ENCODE data around the gene GRIN2A. TPM values are rescaled to one million over a fixed set of nuclear protein-coding genes. Genes with fewer than 3 reads are reported as not detected.

Gene GRIN2A
- total RNA-seq, 1 experiment from 2014 or later, result 4.8 TPM

DNA sequence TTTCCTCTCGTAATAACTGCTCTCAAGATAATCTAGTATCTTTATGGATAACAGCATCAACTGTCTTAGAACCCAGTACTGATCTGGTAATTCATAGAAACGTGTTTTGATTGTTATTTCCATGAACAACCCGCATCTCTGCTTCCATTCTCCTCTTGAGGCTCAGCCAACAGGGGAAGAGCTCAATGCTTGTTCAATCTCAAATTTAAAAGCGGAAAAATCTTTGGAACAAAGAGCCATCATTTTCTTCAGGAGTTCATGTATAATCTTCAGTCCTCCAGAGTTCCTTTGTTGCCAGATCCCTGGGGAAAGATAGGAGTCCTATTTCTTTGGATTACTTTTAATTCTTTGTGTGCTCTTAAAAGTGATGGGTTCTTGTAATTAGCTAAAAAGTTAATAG lies 319.9 kb downstream of the GRIN2A start:
- no peak for DNase-seq (ENCODE audit: low read depth)

DNA sequence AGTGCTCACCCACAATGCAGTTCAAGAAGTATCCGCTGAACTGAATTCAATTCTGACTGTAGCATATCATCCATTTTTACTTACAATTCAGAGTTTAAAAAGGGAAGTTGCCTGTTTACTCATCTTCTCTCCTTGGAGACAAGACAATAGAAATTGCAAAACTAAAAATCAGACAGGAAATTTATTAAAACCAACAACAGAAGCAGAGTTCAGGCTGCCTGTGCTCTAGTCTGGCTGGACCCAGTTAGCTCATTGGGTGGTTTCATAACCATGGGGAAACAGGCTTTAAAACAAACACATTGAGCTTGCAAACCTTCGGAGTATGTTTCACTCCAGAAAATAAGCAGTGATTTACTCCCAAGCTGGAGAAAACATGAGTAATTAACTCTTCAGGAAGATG lies 321.4 kb downstream of the GRIN2A start:
- DNase-seq (ENCODE audit: low read depth), result no peak

DNA sequence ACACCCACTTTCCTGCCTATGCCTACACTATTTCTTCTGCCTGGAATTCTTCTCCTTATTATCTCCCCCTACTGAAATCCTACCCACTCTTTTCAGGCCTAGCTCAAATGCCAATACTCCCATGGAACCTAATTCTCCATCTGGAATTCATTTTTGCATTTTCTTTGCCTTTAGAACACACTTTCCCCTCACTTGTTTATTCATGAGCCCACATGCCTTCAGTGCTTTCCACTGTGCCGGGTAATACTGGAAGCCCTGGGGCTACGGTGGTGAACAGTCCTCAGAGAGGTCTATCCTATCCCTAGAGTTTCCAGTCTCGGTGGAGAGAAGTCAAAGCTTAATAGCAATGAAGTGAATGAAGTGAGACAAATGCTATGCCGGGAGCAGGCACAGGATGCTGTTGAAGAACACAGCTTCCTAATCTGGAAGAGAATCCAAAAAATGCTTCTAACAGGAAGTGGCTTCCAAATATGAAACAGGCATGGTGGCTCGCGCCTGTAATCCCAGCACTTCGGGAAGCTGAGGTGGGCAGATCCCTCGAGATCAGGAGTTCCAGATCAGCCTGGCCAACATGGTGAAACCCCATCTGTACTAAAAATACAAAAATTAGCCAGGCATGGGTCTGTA lies 322.4 kb downstream of the GRIN2A start:
- no peak for DNase-seq (ENCODE audit: low read depth)

DNA sequence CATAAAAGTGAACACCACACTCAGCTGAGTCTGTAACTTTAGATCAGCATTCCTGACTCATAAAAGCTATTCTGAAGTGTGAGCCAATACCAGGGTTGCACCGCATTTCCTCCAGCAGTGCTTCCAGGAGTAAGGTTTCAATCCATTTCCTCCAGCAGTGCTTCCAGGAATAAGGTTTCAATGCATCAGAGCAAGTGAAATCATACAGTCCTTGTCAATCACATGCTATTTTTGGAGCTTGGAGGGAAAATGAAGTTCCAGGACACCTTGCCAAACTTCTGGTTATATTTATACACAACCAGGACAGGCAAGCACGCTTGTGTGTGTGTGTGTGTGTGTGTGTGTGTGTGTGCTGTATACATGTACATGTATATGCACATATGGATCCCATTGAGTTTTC lies 327.6 kb downstream of the GRIN2A start:
- DNase-seq (ENCODE audit: low read depth), result peak; percentile 76

DNA sequence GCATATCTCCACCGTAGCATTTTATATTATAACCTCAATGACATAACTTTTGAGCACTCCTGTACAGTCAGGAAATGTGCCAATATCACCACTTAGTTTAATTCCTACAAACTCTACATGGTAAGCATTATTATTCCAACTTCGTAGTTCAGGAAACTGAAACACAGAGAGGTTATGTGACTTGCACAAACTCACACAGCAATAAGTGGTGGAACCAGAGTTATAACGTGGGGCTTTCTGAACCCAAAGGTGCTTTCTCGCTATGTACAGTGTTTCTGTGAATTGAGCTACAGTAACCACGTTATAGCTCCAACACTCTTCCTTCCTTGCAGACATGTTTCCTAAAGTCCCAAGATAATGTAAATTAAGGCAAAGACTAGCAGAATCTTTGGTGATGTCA lies 330.2 kb downstream of the GRIN2A start:
- no peak for DNase-seq (ENCODE audit: low read depth)

DNA sequence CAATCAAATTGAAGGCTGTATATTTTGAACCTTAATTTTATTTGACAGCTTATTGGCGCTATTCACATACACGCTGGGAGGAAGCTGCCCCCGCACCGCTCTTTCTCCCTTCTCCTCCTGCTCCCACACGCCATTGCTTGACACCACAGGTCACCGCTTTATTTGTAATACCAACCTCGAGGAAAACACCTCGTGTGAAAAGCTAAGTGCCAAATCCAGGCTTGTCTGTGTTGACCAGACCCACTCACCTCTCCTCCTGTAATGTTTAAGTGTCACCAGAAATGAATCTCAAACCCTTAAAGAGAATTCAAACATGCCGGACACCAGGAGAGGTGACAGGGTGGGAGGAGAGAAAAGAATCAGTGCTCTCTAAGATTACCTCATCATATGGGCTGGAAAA lies 331.4 kb downstream of the GRIN2A start:
- no peak for DNase-seq (ENCODE audit: low read depth)

DNA sequence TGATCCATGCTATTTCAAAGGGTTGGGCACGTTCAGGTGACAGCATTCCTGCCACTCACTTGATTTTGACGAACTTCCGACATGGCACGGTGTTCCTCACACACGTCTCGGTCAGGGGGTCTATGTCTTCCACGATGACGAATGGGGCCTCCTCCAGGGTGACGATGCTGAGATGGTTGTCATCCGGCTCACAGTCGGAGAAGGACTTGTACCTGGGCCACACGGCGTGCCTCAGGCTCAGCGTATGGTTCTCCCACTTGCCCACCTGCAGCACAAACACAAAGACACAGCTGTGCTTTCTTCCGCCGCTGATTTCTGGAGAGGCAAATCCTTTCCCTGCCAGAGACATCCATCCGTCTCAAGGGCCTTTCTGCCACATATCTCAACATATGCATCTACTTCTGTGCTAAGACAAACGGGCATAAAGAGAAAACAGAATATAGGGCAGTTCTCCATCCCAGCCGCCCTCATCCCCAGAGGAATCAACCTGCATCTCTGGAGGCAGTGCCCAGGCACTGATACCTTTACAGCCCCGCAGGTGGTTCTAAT lies 332.5 kb downstream of the GRIN2A start:
- DNase-seq (ENCODE audit: low read depth), result no peak

DNA sequence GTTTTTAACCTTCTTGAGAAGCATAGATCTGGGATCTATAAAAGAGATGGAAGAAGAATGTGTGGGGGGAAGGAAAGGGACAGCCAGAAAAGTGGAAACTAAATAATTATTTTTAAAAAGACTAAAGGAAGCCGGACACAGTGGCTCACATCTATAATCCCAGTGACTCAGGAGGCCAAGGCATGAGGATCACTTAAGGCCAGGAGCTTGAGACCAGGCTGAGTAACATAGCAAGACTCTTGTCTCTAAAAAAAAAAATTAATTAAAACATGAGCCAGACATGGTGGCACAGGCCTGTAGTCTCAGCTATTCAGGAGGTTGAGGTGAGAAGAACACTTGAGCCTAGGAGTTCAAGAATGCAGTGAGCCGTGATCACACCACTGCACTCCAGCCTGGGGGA lies 335.1 kb downstream of the GRIN2A start:
- peak; percentile 50 for DNase-seq (ENCODE audit: low read depth)

DNA sequence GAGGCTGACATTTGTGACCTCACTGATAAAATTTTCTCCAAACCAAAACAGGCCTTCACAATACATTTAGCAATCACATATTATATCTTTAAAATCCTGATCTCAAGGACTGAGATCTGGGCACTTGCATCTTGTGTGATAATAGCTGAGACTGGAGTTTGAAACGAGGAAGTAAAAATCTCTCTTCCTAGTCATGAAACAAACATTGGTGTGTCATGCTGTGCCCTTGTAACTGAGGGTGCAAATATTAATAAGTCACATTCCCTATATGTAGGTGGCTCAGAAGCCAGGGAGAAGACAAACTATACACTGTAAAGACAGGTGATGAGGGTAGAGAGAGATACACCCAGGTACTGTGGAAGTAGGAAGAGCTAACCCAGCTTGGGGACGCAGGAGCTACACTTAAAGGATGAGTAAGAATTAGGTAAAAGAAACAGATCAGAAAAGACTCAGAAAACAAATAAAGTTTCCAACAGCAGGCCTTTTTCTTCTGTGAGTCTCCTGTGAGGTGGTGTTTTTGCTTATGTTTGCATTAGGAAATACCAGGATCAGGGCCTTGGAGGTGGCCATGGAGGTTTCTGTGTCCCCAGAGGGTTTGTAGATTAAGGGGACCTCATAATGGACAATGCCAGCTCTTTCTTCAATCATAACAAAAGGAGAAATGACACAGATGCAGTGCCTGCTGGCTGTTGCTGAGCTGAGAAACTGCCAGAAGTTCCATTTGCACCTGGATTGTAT lies 335.7 kb downstream of the GRIN2A start:
- DNase-seq (ENCODE audit: low read depth), result no peak

DNA sequence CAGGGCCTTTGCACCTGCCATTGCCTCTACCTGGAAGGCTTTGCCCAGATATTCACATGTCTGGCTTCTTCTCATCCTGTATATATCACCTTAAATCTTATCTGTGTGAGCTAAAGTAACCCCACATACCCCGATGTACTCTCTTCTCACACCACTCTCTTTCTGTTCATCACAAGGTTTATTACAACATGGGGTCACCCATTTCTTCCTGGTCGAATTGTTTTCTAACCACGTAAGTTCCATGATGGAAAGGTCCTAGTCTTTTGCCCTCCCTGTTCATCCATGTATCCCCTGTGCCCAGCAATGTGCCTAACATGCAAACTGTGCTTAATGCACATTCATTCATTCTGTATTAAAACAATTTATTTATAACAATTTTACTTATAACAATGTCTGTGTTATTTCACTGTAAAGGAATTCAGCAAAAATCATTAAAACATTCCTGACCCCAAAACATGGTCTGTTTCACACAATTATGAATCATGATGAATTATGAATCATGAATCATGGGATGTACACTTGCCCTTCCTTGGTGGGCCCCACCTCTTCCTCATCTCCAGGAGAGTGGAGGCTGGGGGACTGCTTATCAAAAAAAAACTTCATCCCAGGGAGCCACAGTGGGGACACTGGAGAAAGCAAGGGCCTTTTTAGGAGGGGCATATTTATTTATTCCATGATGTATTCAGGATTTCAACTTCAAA lies 336.4 kb downstream of the GRIN2A start:
- DNase-seq (ENCODE audit: low read depth), result peak; percentile 61

DNA sequence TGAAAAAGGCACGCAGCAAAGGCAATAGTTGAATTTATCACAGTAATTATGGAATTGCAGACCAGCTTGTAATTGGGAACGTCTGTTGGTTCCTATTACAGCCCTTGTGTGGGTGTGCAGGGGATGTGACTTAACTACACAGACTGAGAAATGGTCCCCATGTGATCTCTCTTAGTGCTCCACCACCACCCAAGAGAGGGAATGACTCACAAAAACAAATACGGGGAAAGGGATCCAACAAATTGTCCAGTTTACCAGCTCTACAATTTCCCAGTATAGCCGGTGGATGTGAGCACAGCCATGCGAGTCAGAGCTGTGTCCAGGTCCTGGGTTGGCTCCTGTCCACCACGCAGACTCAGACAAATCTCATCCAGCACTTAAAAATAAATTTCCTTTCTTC lies 337.9 kb downstream of the GRIN2A start:
- DNase-seq (ENCODE audit: low read depth), result peak; percentile 66

DNA sequence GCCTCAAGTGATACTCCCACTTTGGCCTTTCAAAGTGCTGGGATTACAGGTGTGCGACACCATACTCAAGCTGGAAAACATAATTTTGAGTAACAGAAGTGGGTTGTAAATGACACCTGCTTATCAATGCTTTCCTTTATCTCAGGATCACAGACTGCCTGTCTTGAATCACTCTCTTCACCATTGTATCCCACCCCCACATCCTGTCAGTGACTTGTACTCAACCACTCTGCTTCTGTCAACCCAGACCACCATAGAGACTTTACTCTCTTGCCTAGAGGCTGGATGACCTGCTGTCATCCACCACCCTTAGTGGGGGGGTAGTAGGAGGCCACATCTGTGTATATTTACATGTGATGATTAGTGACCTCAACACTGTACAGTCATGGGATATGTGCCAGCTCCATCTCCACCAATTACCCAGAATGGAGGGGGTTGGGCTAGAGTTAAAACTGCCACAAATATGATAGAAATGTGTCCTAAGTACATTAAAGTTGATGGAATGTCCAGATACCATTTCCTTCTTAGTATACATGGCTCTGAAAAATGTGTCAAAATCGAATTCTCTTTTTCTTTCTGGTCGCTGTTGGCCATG lies 338.7 kb downstream of the GRIN2A start:
- DNase-seq (ENCODE audit: low read depth), result peak; percentile 50

DNA sequence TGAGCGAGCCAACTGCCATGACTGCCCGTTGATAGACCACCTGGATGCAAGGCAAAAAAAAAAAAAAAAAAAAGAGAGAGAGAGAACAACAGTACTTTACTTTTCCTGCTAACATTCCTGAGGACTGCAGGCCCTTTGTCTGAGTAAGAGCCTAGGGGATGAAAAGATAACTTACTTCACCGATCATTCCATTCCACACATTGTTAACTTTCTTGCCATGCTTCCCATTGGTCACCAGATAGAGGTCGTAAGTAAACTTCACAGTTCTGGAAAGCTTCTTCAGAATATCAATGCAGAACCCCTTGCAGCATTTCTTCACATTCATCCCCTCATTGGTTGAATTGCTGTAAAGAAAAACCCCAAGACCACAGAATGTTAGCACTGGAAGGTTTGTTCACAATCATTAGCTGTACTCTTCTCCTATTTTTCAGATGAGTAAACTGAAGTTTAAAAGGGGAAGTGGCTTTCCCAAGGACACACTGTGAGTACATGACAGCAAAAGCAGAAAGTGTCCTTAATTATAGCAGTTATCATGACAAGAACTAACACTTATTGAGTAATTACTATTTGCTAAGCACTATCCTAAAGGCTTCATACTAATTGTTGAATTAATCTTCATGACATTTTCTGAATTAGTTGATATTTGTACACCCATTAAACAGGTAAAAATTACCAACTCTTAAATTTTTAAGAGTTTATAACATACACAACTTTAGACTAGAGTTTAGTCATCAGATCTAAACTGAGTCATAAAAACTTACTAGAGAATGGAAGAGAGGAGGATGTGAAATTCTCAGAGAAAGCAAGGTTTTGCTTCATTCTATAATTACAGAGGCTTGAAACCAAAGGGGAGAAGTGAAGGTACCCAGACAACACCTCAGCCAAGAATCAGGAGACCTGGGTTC lies 341.2 kb downstream of the GRIN2A start:
- no peak for DNase-seq (ENCODE audit: low read depth)

DNA sequence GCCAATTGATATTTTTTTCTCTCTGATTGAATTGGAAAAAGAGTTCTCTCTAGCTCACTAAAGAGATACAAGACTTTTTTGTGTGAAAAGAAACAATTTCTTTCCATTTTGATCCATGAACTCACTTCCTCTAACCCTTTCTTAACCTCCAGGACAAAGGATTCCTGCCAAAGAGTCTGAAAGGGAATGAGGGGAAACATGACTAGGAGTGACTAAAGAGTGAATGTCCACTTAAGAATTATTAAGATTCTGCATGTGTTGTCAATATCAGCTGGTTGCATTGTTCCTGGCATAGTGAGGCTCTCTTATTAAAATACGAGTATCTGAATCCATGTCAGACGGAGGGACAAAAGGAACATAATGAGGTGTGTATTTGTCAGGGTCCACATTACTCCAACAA lies 344.7 kb downstream of the GRIN2A start:
- DNase-seq (ENCODE audit: low read depth), result no peak

DNA sequence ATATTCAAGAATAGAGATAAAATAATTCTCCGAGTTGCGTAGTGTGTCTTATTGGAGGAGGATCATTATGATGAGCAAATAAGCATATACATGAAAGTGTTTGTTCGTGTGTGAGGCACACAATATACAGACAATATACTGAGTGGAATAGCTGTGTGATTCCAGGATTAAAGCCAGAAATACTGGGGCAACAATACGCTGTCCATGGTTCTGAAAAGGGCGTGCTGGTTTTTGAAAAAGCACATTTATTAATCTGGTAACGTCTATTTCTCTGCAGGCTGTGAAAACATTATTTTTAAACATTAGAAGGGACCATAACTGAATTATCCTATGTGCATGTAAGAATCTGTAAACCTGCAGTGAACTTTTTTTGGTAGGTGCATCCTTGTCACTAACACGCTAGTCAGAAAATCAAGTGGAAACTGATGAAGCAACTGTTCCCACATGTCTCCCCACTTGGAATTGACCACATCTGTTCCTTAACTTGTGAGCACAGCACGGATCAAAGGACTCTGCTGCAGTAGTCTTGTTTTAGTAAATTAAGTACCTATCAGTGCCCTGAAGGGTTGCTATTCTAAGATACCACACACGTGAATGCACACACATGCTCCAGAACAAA lies 346.0 kb downstream of the GRIN2A start:
- DNase-seq (ENCODE audit: low read depth), result no peak

DNA sequence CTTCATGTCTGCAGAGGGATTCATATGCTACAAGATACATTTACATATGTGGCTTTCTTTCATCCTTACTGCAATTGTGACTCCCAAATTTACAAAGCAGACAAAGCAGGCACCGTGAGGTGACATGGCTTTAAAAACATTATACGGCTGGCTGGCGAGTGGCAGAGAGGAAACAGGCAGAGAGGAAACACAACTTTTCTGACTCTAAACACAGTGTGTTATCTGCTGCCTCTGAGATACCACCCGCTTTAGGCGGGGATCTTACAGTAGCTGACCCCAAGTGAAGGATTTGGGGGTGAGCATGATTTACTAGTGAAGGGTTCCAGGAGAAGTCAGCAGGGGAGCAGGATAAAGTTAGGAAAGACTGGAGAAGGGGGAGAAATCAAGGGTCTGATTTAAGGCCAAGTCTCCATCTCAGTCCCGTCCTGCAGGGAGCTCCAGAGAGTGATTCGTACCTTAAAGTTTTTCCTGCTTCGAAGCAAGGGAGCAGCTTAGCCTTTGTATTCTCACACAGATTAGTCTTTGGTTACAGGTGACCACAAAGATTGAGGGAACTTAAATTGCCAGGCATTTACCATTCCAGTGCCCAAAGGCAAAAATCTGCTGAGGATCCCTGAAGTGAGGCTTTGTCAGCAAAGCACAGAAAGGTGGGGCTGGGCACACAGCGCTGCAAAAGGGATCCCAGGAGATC lies 355.0 kb downstream of the GRIN2A start:
- DNase-seq (ENCODE audit: low read depth), result no peak

DNA sequence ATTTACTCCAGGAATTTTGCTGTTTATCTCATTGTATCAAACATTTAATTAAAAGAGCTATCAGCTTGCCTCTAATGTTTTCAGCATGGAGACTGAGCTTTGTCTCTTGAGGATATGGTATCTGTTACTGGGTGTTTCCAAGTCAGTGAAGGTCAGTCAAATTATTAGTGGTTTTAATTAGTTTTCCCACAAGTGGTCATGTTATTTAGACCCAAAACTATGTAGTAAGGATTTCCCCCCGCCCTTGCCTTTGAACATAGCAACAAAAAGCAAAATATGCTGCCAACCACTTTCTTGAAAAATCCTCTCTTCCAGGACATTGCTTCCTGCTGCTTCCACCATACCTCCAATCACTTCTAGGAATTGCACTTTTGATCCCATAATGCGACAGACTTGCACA lies 355.6 kb downstream of the GRIN2A start:
- no peak for DNase-seq (ENCODE audit: low read depth)

DNA sequence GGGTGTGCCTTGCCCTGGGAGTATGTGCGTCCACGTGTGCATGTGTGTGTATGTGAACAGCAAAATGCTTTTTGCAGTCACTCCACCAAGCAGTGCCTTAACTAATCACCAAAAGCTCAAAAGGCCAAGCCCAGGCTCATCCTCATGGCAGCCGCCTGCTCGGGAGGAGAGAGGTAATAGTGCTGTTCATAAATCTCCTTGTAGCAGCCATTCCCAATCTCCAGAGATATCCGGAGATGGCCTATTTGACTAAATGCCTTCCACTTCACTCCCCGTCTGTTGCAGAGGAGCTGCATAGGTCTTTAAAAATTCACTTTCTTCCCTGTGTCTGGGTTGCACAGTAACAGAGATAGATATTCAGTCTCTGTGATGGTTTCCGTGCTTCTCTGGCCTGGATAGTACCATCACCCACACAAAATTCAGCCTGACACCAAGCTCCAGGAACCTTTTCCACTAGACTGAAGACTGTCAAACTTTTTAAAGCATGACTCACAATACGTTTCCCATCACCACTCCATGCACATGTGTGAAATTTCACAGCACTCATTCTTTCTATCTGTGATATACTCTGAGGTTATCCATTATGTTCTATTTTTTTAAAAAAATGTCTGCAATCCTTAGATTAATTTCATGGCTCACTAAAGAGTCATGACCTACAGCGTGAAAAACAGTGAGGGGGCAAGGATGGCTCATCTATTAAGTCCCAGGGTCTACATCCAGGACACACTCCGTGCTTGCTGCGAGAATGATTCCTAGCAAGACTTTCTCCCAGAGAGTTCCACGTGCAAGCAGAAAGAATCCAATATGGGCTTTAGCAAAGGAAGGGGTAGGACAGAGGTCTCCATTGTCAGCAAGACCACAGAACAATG lies 357.8 kb downstream of the GRIN2A start:
- no peak for DNase-seq (ENCODE audit: low read depth)

DNA sequence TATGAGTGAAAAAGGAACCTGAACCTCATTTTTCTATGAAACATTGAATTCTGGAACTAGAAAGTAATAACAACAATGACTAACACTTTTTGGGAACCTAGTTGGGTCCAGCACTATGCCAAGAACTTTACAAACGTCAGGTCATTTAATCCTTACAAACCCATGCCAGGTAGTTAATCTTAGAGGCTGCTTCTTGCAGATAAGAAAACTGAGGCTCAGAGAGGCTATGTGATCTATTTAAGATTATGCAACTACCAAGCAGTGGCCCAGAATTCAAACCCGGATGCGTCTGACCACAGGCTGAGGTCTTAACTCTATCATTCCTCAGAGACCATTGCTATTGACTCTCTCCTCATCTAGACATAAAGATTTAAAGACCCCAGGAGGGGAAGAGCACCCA lies 358.7 kb downstream of the GRIN2A start:
- no peak for DNase-seq (ENCODE audit: low read depth)

All from Daoy (cell line).